Measurements from ENCODE around the gene ZNF605. TPM values are rescaled to one million over a fixed set of nuclear protein-coding genes. Genes with fewer than 3 reads are reported as not detected.
A peak's percentile ranks its signal among the peaks of the same experiment; 100 is the strongest.

Gene ZNF605
- total and polyA plus RNA-seq, 10 of the 15 experiments (the other 5 are each of a cell fraction or from before 2014, with no cell fraction given), result 0.95 to 4.8 (median 2.5) TPM

DNA sequence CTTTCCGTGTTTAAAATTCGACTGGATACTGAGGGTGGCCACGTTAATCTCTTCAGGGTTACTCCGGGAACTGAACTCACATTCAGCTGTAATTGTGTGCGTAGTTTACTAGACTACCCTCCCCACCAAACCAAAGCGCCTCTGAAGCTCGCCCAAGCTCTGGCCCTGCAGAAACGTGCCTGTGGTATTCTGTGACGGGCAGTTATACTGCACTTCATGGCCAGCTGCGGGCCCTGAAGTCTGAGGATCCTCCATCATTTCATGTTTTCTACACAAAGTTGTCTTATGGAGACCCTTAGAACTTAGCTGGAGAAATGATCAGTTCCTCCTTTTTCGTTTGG, 30.7 kb upstream of the ZNF605 start:
- in situ Hi-C loops (cut with MboI) (loop anchor here (5.0 kb wide), 1 partner anchor 95 kb away; the partner anchor contains the start of gene ZNF140), intact Hi-C loops (cut with micrococcal nuclease; ENCODE audit: unreplicated experiment) (loop anchor here (1.0 to 2.0 kb wide), 2 partner anchors 50 to 93 kb away; partner anchors contain the start of genes ZNF140 and ZNF84)
- H3K36me3 ChIP-seq (ENCODE audit: control insufficient read depth in 2 of 2, insufficient read depth in 2 of 2, low read length in 1 of 2), result no peaks in the 10 kb centered on the region
- H2AFZ ChIP-seq (ENCODE audit: control insufficient read depth, low read depth, low read length), result peak overlapping the region; percentile 98
- WGBS (ENCODE audit: insufficient coverage, insufficient replicate concordance, low lambda C conversion rate, missing lambda C conversion rate), result 17% methylated on average over 11 of the region's 11 CpGs
- peaks cover 14% of the 10 kb centered on the region; the same call in 2 of the 3 replicates for H3K9me3 ChIP-seq (replicated peaks; ENCODE audit: control insufficient read depth, insufficient read depth, low read length)
- no peaks in the 10 kb centered on the region for H3K27me3 ChIP-seq (replicated peaks in 1 of 2; ENCODE audit: control insufficient read depth in 2 of 2, insufficient read depth in 2 of 2, low read length in 1 of 2)
- DNase-seq (ENCODE audit: low read depth, low spot score) (no peak), FAIRE-seq (no peak), ATAC-seq (peak; percentile 39)
- TF ChIP-seq, protein P1, sequence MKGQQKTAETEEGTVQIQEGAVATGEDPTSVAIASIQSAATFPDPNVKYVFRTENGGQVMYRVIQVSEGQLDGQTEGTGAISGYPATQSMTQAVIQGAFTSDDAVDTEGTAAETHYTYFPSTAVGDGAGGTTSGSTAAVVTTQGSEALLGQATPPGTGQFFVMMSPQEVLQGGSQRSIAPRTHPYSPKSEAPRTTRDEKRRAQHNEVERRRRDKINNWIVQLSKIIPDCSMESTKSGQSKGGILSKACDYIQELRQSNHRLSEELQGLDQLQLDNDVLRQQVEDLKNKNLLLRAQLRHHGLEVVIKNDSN (IDR thresholded peaks at IDR 0.05; ENCODE audit: borderline replicate concordance, extremely low read length, insufficient read depth, low read depth, low read length), result no peak
- TF ChIP-seq, protein P2, sequence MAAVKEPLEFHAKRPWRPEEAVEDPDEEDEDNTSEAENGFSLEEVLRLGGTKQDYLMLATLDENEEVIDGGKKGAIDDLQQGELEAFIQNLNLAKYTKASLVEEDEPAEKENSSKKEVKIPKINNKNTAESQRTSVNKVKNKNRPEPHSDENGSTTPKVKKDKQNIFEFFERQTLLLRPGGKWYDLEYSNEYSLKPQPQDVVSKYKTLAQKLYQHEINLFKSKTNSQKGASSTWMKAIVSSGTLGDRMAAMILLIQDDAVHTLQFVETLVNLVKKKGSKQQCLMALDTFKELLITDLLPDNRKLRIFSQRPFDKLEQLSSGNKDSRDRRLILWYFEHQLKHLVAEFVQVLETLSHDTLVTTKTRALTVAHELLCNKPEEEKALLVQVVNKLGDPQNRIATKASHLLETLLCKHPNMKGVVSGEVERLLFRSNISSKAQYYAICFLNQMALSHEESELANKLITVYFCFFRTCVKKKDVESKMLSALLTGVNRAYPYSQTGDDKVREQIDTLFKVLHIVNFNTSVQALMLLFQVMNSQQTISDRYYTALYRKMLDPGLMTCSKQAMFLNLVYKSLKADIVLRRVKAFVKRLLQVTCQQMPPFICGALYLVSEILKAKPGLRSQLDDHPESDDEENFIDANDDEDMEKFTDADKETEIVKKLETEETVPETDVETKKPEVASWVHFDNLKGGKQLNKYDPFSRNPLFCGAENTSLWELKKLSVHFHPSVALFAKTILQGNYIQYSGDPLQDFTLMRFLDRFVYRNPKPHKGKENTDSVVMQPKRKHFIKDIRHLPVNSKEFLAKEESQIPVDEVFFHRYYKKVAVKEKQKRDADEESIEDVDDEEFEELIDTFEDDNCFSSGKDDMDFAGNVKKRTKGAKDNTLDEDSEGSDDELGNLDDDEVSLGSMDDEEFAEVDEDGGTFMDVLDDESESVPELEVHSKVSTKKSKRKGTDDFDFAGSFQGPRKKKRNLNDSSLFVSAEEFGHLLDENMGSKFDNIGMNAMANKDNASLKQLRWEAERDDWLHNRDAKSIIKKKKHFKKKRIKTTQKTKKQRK (IDR thresholded peaks at IDR 0.05; ENCODE audit: low read depth, low read length), result no peak
- TF ChIP-seq NFYA (IDR thresholded peaks at IDR 0.05; ENCODE audit: borderline replicate concordance, low read depth, low read length), result no peak
- TF ChIP-seq, protein P3, sequence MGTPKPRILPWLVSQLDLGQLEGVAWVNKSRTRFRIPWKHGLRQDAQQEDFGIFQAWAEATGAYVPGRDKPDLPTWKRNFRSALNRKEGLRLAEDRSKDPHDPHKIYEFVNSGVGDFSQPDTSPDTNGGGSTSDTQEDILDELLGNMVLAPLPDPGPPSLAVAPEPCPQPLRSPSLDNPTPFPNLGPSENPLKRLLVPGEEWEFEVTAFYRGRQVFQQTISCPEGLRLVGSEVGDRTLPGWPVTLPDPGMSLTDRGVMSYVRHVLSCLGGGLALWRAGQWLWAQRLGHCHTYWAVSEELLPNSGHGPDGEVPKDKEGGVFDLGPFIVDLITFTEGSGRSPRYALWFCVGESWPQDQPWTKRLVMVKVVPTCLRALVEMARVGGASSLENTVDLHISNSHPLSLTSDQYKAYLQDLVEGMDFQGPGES (IDR thresholded peaks at IDR 0.05), result no peak
- TF ChIP-seq MYB (IDR thresholded peaks at IDR 0.05; ENCODE audit: borderline replicate concordance, low read depth, low read length), result no peak
- 0 out of 2 replicates have a peak, but pooled peaks have one; percentile 3 for TF ChIP-seq DPF2 (IDR thresholded peaks at IDR 0.05)
- TF ChIP-seq SMAD5 (IDR thresholded peaks at IDR 0.05; ENCODE audit: low read depth), result no peak
- TF ChIP-seq SPI1 (IDR thresholded peaks at IDR 0.05; ENCODE audit: borderline replicate concordance, insufficient read depth, low read depth, low read length), result peak; percentile 17; the same call in 1 of the 2 replicates
- TF ChIP-seq MTA2 (IDR thresholded peaks at IDR 0.05; ENCODE audit: low read depth), result no peak
- ChIA-PET RAD21 (ENCODE audit: unreplicated experiment) (interaction anchor here (1.1 to 2.3 kb wide), 4 partner anchors 31 to 194 kb away, joined by 3 to 8 read pairs (median 6); partner anchors contain the start of genes ZNF268, ZNF605 and ZNF84), SMC1A (ENCODE audit: uncharacterized antibody, unreplicated experiment) (interaction anchor here (1.3 to 2.7 kb wide), 5 partner anchors 9 to 194 kb away, joined by 3 to 8 read pairs (median 6); partner anchors contain the start of genes GOLGA3 and ZNF268), CTCF (interaction anchor here (0.6 to 1.7 kb wide), 5 partner anchors 11 to 216 kb away, joined by 3 to 7 read pairs (median 3); partner anchors contain the start of gene ZNF268), POLR2A (interaction anchor here (1.0 to 2.1 kb wide), 2 partner anchors 58 to 194 kb away, joined by 3 to 9 read pairs; partner anchors contain the start of gene ZNF268)
- H3K9ac ChIP-seq (ENCODE audit: control insufficient read depth, insufficient read depth, low read length), result peak overlapping the region; percentile 87
- H4K20me1 ChIP-seq (ENCODE audit: control insufficient read depth, insufficient read depth), result no peaks in the 10 kb centered on the region
- H3K4me1 ChIP-seq (ENCODE audit: control insufficient read depth, insufficient read depth, low read length), result peaks cover 4% of the 10 kb centered on the region; the same call in 1 of the 2 replicates
- peak overlapping the region; percentile 95 for H3K4me2 ChIP-seq (ENCODE audit: control insufficient read depth, insufficient read depth)
- peaks cover 18% of the 10 kb centered on the region for H3K79me2 ChIP-seq (ENCODE audit: control insufficient read depth, insufficient read depth, low read length)
- H3K4me3 ChIP-seq, result peak overlapping the region; percentile 83
- H3K27ac ChIP-seq (ENCODE audit: control insufficient read depth, insufficient read depth), result peak overlapping the region; percentile 82
- BruUV-seq (replicated peaks), result no TSS peak

All from GM12878 (cell line).